ENCODE results near the gene TSHZ2.

- TF ChIP-seq CTCF (conservative IDR thresholded peaks at IDR 0.05; ENCODE audit: low read depth, low read length) (no peak), POLR2A (IDR thresholded peaks at IDR 0.05; ENCODE audit: low read depth, low read length) (no peak), USF2 (IDR thresholded peaks at IDR 0.05; ENCODE audit: low read depth, low read length) (no peak), BHLHE40 (IDR thresholded peaks at IDR 0.05; ENCODE audit: low read depth, low read length) (no peak), RAD21 (IDR thresholded peaks at IDR 0.05; ENCODE audit: low read length) (no peak), CHD1 (IDR thresholded peaks at IDR 0.05; ENCODE audit: low read depth, low read length) (no peak), MXI1 (IDR thresholded peaks at IDR 0.05; ENCODE audit: borderline replicate concordance, low read depth, low read length) (no peak), CEBPB (IDR thresholded peaks at IDR 0.05; ENCODE audit: low read depth, low read length) (no peak), ELK1 (IDR thresholded peaks at IDR 0.05; ENCODE audit: borderline replicate concordance, low read depth, low read length) (no peak), RCOR1 (IDR thresholded peaks at IDR 0.05; ENCODE audit: insufficient replicate concordance, low read length) (no peak), MAFK (IDR thresholded peaks at IDR 0.05; ENCODE audit: low read depth, low read length) (no peak), RFX5 (IDR thresholded peaks at IDR 0.05; ENCODE audit: low read depth, low read length) (no peak)
These were observed 526.2 kb downstream of the TSHZ2 start for GRCh38 chr20:53498341-53498740.

Measured in IMR-90 (cell line).